GM23338 (cell line): ENCODE results near the gene DPH2. TPM values are rescaled to one million over a fixed set of nuclear protein-coding genes. Genes with fewer than 3 reads are reported as not detected.

Experiments
- ATAC-seq: fragments of 200-7000 bp; cut with Tn5 transposase; 3 replicates; pipeline ENCODE4 v1.9.1; 2020
- DNase-seq: peaks from one replicate; pipeline ENCODE4 v3.0.0-alpha.2; 2015; ENCODE audit warnings: low spot score
- H2AFZ ChIP-seq: fragments of 200-600 bp; sonication (generic); 2 replicates; pipeline ENCODE4 v1.8.0; 2016; ENCODE audit warnings: antibody characterized with exemption, mild to moderate bottlenecking, moderate library complexity
- H3F3A ChIP-seq: fragments of 200-600 bp; sonication (generic); replicated peaks from 2 replicates; pipeline ENCODE4 v1.8.0; 2017; ENCODE audit warnings: antibody characterized with exemption, mixed run types, low read depth
- H3K27ac ChIP-seq: fragments of 200-600 bp; sonication (generic); 2 replicates; pipeline ENCODE4 v1.6.1; 2016; ENCODE audit warnings: low read depth
- H3K27me3 ChIP-seq: fragments of 200-600 bp; sonication (generic); 2 replicates; pipeline ENCODE4 v1.8.0; 2016; ENCODE audit warnings: mild to moderate bottlenecking, mixed run types, moderate library complexity; ENCODE audit not compliant: insufficient read depth
- H3K36me3 ChIP-seq: fragments of 200-600 bp; sonication (generic); 2 replicates; pipeline ENCODE4 v1.8.0; 2016; ENCODE audit warnings: mild to moderate bottlenecking; ENCODE audit not compliant: insufficient read depth
- H3K4me1 ChIP-seq: fragments of 200-600 bp; sonication (generic); 2 replicates; pipeline ENCODE4 v1.8.0; 2016; ENCODE audit warnings: mild to moderate bottlenecking, moderate library complexity; ENCODE audit not compliant: insufficient read depth
- H3K4me2 ChIP-seq: fragments of 200-600 bp; sonication (generic); 2 replicates; pipeline ENCODE4 v1.7.1; 2017; ENCODE audit warnings: mixed run types
- H3K4me3 ChIP-seq: fragments of 200-600 bp; sonication (generic); 2 replicates; pipeline ENCODE4 v1.6.1; 2016; ENCODE audit warnings: mixed run types
- H3K79me2 ChIP-seq: fragments of 200-600 bp; sonication (generic); replicated peaks from 2 replicates; pipeline ENCODE4 v1.8.0; 2017; ENCODE audit warnings: mild to moderate bottlenecking; ENCODE audit not compliant: insufficient read depth
- H3K9me2 ChIP-seq: fragments of 200-600 bp; sonication (generic); 2 replicates; pipeline ENCODE4 v1.8.0; 2017; ENCODE audit not compliant: insufficient read depth
- H4K20me1 ChIP-seq: fragments of 200-600 bp; sonication (generic); replicated peaks from 2 replicates; pipeline ENCODE4 v1.8.0; 2017; ENCODE audit warnings: mild to moderate bottlenecking; ENCODE audit not compliant: insufficient read depth
- H3K27ac Mint-ChIP-seq: 2 replicates; pipeline ENCODE4 v1.8.0; 2020; ENCODE audit warnings: inconsistent platforms, mild to moderate bottlenecking, moderate library complexity, mixed read lengths
- H3K27me3 Mint-ChIP-seq: 3 replicates; pipeline ENCODE4 v1.8.0; 2022; ENCODE audit warnings: low read depth, mild to moderate bottlenecking, moderate library complexity, mixed read lengths, inconsistent platforms; ENCODE audit not compliant: insufficient read depth, poor library complexity
- H3K36me3 Mint-ChIP-seq: 3 replicates; pipeline ENCODE4 v1.8.0; 2021; ENCODE audit warnings: low read depth, mild to moderate bottlenecking, inconsistent platforms, moderate library complexity, mixed read lengths
- H3K4me1 Mint-ChIP-seq: 3 replicates; pipeline ENCODE4 v1.8.0; 2020; ENCODE audit warnings: mild to moderate bottlenecking, inconsistent platforms, mixed read lengths
- H3K4me3 Mint-ChIP-seq: 3 replicates; pipeline ENCODE4 v1.8.0; 2021; ENCODE audit warnings: moderate library complexity, mild to moderate bottlenecking, inconsistent platforms, mixed read lengths
- H3K9me3 Mint-ChIP-seq: 3 replicates; pipeline ENCODE4 v1.8.0; 2020; ENCODE audit warnings: moderate library complexity, mild to moderate bottlenecking, inconsistent platforms, mixed read lengths
- CREB1 ChIP-seq: fragments of 250-450 bp; sonication (Bioruptor Pico); IDR thresholded peaks from 2 replicates; pipeline ENCODE4 v1.5.0; 2020; ENCODE audit warnings: low read depth, mild to moderate bottlenecking, moderate library complexity
- ETS1 ChIP-seq: IDR thresholded peaks from 2 replicates; pipeline ENCODE4 v1.6.1; 2016; ENCODE audit warnings: antibody characterized with exemption
- EZH2 ChIP-seq: fragments of 200-600 bp; sonication (generic); IDR thresholded peaks from one replicate; pipeline ENCODE4 v1.8.0; 2017; ENCODE audit warnings: antibody characterized with exemption, mild to moderate bottlenecking, low read depth; ENCODE audit not compliant: unreplicated experiment
- EZH2phosphoT487 ChIP-seq: fragments of 200-600 bp; sonication (generic); IDR thresholded peaks from one replicate; pipeline ENCODE4 v1.8.1; 2018; ENCODE audit warnings: antibody characterized with exemption; ENCODE audit not compliant: unreplicated experiment
- JUNB ChIP-seq: IDR thresholded peaks from one replicate; pipeline ENCODE4 v1.6.1; 2016; ENCODE audit warnings: antibody characterized with exemption; ENCODE audit not compliant: unreplicated experiment
- POLR2AphosphoS5 ChIP-seq: IDR thresholded peaks from 2 replicates; pipeline ENCODE4 v1.6.1; 2016; ENCODE audit warnings: antibody characterized with exemption, low read depth
- STAT1 ChIP-seq: IDR thresholded peaks from one replicate; pipeline ENCODE4 v1.6.1; 2016; ENCODE audit warnings: antibody characterized with exemption; ENCODE audit not compliant: unreplicated experiment
- ZNF114 ChIP-seq: fragments of 250-450 bp; sonication (Bioruptor Pico); IDR thresholded peaks from 2 replicates; pipeline ENCODE4 v1.5.0; 2020; ENCODE audit warnings: mild to moderate bottlenecking, moderate library complexity
- ZNF331 ChIP-seq: fragments of 250-450 bp; sonication (Bioruptor Pico); IDR thresholded peaks from 2 replicates; pipeline ENCODE4 v1.5.0; 2020; ENCODE audit warnings: low read depth, mild to moderate bottlenecking, moderate library complexity
- polyA plus RNA-seq: library from polyadenylated mRNA; unstranded; fragments of >200 nt; fragmentation: Nextera tagmentation; extraction: Ambion mirVana; gene quantifications from 2 replicates; pipeline ENCODE4 v1.2.1, GENCODE V29; 2016
- total RNA-seq: library from RNA; depleted of rRNA; stranded (reverse); fragments of >200 nt; shearing (Covaris generic); gene quantifications from 2 replicates; pipeline ENCODE4 v1.2.3, GENCODE V29; 2014
- TF ChIP-seq, protein P1 (sequence below): IDR thresholded peaks from one replicate; pipeline ENCODE4 v1.6.1; 2018; ENCODE audit warnings: antibody characterized with exemption; ENCODE audit not compliant: unreplicated experiment
- TF ChIP-seq, protein P2 (sequence below), 2 experiments: fragments of 200-600 bp in 1 of 2; sonication (generic) in 1 of 2; conservative IDR thresholded peaks; 2 replicates each; pipeline versions ENCODE4 v1.5.1 to v1.6.1; 2016 to 2017; ENCODE audit warnings: antibody characterized with exemption in 2 of 2, low read depth in 2 of 2, mild to moderate bottlenecking in 2 of 2, moderate library complexity in 1 of 2

Gene DPH2
- total and polyA plus RNA-seq, 2 experiments from 2014 or later: 32.1 to 90.3 TPM

- no peak overlapping the region for H3K4me2 ChIP-seq
- H3K9me2 ChIP-seq: no peaks in the 10 kb centered on the region
- H3K27me3 ChIP-seq: no peaks in the 10 kb centered on the region
- ATAC-seq: no peak
- H3K4me1 ChIP-seq: no peaks in the 10 kb centered on the region
- H3K4me3 Mint-ChIP-seq: no peak overlapping the region
- no peaks in the 10 kb centered on the region; the same call in 1 of the 2 replicates for H3K79me2 ChIP-seq
- H3K27ac ChIP-seq: no peak overlapping the region
- DNase-seq: no peak
- no peak overlapping the region for H2AFZ ChIP-seq
- H3K4me1 Mint-ChIP-seq: peaks cover 10% of the 10 kb centered on the region; the same call in 2 of the 3 replicates
- H3K36me3 Mint-ChIP-seq: peaks cover 53% of the 10 kb centered on the region
- no peak overlapping the region for H3K4me3 ChIP-seq
- no peaks in the 10 kb centered on the region; the same call in 1 of the 2 replicates for H4K20me1 ChIP-seq
- peaks cover 5% of the 10 kb centered on the region for H3K27me3 Mint-ChIP-seq
- no peak for TF ChIP-seq EZH2
- TF ChIP-seq, protein P1, sequence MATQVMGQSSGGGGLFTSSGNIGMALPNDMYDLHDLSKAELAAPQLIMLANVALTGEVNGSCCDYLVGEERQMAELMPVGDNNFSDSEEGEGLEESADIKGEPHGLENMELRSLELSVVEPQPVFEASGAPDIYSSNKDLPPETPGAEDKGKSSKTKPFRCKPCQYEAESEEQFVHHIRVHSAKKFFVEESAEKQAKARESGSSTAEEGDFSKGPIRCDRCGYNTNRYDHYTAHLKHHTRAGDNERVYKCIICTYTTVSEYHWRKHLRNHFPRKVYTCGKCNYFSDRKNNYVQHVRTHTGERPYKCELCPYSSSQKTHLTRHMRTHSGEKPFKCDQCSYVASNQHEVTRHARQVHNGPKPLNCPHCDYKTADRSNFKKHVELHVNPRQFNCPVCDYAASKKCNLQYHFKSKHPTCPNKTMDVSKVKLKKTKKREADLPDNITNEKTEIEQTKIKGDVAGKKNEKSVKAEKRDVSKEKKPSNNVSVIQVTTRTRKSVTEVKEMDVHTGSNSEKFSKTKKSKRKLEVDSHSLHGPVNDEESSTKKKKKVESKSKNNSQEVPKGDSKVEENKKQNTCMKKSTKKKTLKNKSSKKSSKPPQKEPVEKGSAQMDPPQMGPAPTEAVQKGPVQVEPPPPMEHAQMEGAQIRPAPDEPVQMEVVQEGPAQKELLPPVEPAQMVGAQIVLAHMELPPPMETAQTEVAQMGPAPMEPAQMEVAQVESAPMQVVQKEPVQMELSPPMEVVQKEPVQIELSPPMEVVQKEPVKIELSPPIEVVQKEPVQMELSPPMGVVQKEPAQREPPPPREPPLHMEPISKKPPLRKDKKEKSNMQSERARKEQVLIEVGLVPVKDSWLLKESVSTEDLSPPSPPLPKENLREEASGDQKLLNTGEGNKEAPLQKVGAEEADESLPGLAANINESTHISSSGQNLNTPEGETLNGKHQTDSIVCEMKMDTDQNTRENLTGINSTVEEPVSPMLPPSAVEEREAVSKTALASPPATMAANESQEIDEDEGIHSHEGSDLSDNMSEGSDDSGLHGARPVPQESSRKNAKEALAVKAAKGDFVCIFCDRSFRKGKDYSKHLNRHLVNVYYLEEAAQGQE: no peak
- TF ChIP-seq, protein P2, sequence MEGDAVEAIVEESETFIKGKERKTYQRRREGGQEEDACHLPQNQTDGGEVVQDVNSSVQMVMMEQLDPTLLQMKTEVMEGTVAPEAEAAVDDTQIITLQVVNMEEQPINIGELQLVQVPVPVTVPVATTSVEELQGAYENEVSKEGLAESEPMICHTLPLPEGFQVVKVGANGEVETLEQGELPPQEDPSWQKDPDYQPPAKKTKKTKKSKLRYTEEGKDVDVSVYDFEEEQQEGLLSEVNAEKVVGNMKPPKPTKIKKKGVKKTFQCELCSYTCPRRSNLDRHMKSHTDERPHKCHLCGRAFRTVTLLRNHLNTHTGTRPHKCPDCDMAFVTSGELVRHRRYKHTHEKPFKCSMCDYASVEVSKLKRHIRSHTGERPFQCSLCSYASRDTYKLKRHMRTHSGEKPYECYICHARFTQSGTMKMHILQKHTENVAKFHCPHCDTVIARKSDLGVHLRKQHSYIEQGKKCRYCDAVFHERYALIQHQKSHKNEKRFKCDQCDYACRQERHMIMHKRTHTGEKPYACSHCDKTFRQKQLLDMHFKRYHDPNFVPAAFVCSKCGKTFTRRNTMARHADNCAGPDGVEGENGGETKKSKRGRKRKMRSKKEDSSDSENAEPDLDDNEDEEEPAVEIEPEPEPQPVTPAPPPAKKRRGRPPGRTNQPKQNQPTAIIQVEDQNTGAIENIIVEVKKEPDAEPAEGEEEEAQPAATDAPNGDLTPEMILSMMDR (conservative IDR thresholded peaks at IDR 0.05; ENCODE audit: low read depth in 2 of 2): no peak
- H3K36me3 ChIP-seq: no peaks in the 10 kb centered on the region
- no peaks in the 10 kb centered on the region for H3K9me3 Mint-ChIP-seq
- H3K27ac Mint-ChIP-seq: no peak overlapping the region
- H3F3A ChIP-seq: no peaks in the 10 kb centered on the region
Observed at GRCh38 chr1:44020464-44020863, 50.7 kb downstream of the DPH2 start.

DNA sequence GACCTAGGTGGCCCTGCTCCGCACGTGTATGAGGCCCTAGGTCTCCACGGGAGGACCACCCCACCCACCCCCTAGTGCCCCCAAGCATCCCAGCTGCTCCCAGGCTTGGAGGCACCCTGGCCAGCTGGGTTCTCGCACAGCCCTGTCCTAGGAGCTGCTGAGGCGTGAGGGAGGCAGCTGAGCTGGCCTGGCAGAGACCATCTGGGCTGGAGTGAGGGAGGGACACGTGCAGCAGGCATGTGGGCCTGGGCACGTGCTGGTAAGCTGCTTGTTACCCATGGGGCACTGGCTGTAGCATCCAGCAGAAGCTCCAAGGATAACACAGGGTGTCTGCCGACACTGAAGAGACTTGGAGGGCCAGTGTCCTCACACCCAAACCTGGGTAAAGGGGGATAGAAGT lies 51.3 kb downstream of the DPH2 start:
- no peak overlapping the region for H3K27ac Mint-ChIP-seq
- peaks cover 53% of the 10 kb centered on the region for H3K36me3 Mint-ChIP-seq
- no peaks in the 10 kb centered on the region for H3K9me3 Mint-ChIP-seq
- Histone ChIP-seq H3K27ac (no peak overlapping the region), H3K4me2 (no peak overlapping the region), H3F3A (no peaks in the 10 kb centered on the region), H4K20me1 (no peaks in the 10 kb centered on the region; the same call in 1 of the 2 replicates), H3K36me3 (no peaks in the 10 kb centered on the region), H2AFZ (no peak overlapping the region), H3K79me2 (peaks cover 6% of the 10 kb centered on the region; the same call in 1 of the 2 replicates), H3K4me1 (peaks cover 5% of the 10 kb centered on the region; the same call in 1 of the 2 replicates), H3K4me3 (no peak overlapping the region), H3K27me3 (no peaks in the 10 kb centered on the region), H3K9me2 (no peaks in the 10 kb centered on the region)
- H3K27me3 Mint-ChIP-seq: peaks cover 5% of the 10 kb centered on the region
- peaks cover 15% of the 10 kb centered on the region; the same call in 2 of the 3 replicates for H3K4me1 Mint-ChIP-seq
- H3K4me3 Mint-ChIP-seq: no peak overlapping the region
- DNase-seq (no peak), ATAC-seq (no peak)
- TF ChIP-seq ETS1: no peak
- no peak for TF ChIP-seq ZNF114 (CRISPR knock-in tag)
- no peak for TF ChIP-seq EZH2phosphoT487
- TF ChIP-seq STAT1: no peak
- no peak for TF ChIP-seq POLR2AphosphoS5
- no peak for TF ChIP-seq CREB1 (CRISPR knock-in tag)
- TF ChIP-seq, protein P2 (conservative IDR thresholded peaks at IDR 0.05; ENCODE audit: low read depth in 2 of 2): no peak
- no peak for TF ChIP-seq ZNF331
- TF ChIP-seq EZH2: no peak
- no peak for TF ChIP-seq JUNB
